Activated CD4-positive, alpha-beta T cell treated with anti-CD3 and anti-CD28 coated beads, Interleukin-2, amount 50 U/mL, for 4 hours (primary cell): Measurements from ENCODE around the gene CHAF1A.

ENCODE experiments used
- DNase-seq, 2 experiments: peaks; one replicate each; pipeline ENCODE4 v3.0.0-alpha.2; 2020

The CHAF1A gene, protein sequence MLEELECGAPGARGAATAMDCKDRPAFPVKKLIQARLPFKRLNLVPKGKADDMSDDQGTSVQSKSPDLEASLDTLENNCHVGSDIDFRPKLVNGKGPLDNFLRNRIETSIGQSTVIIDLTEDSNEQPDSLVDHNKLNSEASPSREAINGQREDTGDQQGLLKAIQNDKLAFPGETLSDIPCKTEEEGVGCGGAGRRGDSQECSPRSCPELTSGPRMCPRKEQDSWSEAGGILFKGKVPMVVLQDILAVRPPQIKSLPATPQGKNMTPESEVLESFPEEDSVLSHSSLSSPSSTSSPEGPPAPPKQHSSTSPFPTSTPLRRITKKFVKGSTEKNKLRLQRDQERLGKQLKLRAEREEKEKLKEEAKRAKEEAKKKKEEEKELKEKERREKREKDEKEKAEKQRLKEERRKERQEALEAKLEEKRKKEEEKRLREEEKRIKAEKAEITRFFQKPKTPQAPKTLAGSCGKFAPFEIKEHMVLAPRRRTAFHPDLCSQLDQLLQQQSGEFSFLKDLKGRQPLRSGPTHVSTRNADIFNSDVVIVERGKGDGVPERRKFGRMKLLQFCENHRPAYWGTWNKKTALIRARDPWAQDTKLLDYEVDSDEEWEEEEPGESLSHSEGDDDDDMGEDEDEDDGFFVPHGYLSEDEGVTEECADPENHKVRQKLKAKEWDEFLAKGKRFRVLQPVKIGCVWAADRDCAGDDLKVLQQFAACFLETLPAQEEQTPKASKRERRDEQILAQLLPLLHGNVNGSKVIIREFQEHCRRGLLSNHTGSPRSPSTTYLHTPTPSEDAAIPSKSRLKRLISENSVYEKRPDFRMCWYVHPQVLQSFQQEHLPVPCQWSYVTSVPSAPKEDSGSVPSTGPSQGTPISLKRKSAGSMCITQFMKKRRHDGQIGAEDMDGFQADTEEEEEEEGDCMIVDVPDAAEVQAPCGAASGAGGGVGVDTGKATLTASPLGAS

DNA sequence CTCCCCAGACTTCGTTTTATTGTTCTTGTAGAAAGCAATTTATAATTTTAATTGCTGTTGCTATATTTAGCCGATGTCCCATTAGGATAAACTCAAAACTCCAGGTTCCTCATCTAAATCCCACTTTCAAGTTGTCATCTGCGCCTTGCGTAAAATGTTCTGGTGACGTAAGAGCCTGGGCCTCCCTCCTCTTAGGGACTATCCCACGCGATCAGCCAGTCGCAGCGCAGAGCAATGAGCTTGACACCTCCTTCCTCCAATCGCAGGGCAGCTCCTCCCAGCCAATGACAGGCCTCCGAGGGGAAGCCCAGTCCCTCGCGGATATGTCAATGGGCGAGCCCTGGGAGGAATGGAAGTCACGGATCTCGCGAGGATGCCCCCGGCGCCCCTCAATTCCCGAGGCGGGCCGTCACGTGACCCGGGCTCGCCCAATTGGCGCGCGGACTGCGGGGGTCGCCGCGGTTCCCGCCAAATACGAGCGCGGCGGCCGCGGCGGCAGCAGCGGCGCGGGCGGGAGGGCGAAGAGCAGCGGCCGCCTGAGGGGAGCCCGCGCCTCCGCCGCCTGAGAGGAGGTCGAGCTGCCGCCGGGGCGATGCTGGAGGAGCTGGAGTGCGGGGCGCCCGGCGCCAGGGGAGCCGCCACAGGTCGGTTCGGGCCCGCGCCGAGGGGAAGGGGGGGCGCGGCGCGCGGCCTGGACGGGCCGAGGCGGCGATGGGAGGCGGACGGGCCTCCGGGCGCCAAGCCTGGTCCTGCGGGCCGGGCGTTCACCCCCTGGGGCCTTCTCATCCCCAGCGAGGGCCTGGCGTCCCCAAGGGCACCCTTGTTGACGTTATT lies at the start of gene CHAF1A:
Gene CHAF1A, plus strand, starts transcription at position 470 of the 834 bp plus-strand sequence. Its CDS starts 123 bp downstream, at position 593.
- DNase-seq = peak; percentile 98 to 99

DNA sequence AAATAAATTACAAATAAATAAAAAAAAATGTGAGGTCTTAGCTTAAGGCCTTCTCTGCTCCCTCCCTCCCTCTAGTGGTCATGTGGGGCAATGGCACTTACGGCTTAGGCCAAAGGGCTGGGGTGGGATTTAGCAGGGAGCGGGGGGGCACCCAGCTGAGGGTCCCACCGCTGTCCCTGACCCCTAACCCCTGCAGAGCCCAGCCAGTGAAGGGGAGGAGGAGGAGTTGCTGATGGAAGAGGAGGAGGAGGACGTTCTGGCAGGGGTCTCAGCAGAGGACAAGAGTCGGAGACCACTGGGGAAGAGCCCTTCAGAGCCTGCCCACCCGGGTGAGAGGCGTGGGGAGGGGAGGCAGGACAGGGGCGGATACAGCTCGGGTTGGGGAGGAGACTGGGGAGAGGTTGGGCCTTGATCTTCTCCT lies 49.7 kb upstream of the CHAF1A start:
- peak; percentile 60 to 62 for DNase-seq

DNA sequence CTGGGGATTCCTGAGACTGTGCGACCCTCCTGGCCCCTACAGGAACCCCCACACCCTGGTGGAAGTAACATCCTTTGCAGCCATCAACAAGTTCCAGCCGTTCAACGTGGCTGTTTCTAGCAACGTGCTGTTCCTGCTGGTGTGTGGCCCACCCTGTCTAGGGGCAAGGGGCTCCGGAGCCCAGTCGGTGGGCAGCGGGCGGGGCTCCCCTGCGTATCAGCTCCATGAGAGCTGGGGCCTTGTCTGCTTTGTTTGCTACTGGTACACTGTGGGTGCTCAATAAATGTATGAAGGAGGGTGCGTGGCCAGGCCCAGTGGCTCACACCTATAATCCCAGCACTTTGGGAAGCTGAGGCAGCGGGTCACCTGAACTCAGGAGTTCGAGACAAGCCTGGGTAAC lies 48.2 kb upstream of the CHAF1A start:
- no peak for DNase-seq

DNA sequence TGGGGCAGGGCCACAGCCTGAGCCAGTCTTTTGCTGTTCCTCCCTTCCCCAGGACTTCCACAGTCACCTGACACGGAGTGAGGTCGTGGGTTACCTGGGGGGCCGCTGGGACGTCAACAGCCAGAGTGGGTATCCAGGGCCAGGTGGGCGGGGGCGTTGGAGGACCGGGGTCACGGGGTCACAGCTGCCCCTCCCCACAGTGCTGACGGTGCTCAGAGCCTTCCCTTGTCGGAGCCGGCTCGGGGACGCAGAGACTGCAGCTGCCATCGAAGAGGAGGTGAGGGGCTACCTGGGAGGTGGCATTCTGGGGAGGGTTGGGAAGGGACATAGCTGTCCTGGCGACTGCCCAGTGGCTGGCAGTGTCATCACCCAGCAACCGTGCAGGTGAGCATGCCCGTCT lies 47.5 kb upstream of the CHAF1A start:
- no peak for DNase-seq

DNA sequence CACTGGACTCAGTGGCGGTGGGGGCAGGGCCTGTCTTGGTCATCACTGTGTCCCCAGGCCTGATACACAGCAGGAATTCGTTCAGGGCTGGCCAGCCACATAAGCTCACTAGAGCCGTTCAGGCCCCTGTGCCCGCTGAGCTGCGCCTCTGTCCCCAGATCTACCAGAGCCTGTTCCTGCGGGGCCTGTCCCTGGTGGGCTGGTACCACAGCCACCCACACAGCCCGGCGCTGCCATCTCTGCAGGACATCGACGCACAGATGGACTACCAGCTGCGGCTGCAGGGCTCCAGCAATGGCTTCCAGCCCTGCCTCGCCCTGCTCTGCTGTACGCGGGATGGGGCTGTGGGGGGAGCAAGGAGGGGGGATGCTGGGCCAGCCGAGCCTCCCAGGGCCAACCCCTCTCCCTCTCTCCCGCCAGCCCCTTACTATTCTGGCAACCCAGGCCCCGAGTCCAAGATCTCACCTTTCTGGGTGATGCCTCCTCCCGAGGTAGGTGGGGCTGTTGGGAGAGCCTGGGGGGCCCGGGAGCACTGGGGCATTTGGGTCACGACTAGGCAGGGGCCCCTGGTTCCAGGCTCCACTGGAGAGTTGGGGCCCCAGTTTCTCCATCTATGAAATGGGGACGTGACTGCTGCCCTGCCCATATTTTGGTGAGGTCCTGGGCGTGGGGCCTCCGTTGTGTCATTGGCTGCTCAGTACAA lies 45.2 kb upstream of the CHAF1A start:
- no peak for DNase-seq

DNA sequence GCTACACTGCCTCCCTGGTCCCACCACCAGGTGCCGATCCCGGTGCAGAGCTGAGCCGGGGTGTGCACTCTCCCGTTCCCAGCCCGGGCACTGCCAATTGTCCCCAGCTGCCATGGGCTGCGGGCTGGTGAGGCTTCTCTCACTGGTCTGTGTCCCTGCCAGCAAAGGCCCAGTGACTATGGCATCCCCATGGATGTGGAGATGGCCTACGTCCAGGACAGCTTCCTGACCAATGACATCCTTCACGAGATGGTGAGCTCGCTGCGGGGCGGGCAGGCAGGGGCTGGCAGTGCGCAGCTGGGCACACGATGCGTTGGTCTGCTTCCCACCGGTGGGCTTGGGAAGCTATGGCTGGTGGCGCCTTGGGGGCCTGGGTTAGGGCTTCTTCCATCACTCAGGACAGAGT lies 44.5 kb upstream of the CHAF1A start:
- no peak for DNase-seq

DNA sequence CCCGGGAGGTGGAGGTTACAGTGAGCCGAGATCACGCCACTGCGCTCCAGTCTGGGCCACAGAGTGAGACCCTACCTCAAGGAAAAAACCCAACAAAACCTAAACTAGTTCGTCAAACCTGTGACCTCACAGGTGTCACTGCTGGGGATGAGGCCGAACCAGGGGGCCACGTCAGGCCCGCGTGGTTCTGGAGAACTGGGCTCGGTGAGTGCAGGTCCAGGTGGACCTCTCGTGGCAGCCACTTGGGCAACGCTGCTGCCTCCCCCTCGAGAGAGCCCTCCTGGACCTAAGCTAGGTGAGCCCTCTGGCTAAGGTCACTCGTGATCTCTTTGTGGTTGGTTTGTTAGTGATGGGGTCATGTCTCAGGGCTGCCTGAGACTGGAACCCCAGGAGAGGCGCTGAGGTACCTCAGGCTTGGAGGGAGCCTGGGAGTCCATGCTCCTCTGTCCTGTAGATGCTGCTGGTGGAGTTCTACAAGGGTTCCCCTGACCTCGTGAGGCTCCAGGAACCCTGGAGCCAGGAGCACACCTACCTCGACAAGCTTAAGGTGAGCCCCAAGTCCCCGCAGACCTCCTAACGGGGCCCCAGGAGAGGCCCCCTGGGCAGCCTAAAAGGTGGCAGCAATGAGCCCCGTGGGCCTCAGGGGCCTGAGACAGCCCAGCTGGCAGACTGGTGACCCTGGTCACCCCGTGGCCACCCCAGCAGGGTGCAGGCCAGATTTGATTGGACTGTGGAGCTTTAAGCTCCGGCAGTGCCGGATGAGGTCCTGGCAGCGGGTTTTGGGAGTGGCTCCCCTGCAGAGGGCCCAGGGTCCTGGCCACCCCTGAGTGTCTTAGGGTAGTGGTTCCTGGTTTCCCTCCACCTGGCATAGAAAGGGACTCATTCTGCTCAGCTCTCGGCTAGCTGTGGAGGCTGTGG lies 43.5 kb upstream of the CHAF1A start:
- no peak for DNase-seq

DNA sequence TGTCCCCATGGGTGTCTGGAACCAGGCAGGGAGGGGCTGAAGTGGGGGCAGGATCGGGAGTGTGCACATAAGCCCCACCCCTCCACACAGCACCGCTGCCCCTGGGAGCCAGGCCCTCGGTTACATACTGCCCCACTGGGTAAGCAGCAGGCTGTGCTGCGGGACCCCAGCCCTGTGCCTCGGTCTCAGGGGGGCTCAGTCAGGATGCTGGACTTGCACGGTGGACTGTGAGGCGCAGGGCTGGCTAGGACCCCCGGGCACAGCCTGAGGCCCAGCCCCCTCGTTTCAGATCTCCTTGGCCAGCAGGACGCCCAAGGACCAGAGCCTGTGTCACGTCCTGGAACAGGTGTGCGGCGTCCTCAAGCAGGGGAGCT lies 42.8 kb upstream of the CHAF1A start:
- DNase-seq = no peak

DNA sequence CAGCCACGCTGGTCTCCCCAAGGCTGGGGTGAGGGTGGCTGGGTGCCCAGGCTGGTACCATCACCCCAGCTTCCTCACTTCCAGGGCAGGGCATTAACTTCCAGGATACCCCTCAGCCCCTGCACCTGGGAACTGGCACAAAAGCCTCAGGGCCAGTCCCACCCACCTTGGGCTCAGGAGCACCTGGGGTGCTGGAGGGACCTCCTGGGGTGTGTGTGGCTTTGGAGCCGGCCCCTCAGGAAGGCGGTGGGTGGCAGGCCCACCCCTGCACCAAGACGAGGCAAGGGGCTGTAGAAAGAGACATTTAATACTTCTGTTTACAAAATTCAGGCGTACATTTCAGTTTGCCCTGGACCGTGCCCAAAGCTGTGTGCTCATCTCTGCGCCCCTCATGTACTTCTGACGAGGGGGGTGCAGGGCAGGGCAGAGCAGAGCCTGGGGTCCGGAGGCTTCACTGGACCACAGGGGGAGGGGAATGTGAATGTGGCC lies 42.3 kb upstream of the CHAF1A start:
- no peak for DNase-seq

DNA sequence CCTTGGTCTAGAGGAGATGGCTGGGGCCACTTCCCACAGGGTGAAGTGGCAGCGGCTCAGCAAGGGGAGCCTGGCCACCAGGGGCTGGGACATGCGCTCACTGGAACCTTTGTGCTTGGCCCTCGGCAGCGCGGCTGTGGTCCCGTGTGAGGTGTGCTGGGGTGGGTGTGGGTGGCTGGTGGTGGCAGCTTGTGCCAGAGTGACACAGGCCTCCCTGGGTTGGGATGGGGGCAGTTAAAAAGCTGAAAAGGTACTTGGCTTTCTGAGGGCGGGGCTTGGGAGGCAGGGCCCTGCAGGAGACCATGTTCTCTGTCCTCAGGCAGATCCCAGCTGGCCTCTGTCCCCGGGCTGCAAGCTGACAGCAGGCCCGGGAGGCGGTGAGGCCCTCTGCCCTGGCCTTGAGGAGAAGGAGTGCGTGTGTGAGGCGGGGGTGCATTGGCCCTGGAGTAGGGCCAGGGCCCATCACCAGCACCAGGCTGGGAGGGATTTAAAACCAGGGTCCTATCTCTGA lies 41.7 kb upstream of the CHAF1A start:
- no peak for DNase-seq

DNA sequence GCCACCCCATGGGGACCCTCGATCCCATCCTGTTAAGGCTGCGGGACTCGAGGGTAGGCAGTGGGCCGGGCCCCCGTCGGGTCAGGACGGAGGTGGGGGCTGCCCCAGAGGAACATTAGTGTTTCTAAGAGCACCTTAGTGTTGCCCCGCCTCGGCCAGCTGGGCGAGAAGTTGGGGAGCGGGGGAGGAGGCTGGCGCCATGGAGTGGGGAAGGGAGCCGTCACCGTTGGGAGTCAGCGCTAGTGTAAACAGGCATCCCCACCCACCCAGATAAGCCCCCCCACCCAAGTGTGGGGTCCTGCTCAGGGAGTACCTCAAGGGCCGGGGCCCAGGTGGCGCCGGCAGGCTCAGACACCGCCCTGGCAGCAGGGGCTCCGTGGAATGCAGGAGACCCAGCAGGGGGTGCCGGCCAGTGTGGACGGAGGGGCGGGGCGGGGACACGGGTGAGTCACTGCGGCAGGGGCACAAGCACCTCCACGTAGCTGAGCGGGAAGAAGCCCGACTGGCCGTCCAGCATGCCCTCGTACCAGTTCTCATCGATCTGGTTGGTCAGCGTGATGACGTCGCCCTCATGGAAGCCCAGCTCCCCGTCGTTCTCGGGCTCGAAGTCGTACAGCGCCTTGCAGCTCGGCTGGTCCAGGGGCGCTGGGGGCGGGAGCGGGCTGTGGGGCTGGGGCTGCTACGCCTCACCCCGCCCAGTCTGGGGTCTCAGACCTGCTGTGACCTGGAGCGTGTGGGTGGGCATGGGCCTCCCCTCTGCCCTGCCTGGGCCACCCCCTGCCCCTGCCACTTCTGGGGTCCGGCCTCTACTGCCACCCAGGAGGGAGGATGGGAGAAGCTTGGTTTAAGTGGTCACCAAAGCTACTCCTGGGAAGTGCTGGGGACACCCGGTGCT lies 41.0 kb upstream of the CHAF1A start:
- DNase-seq = no peak

DNA sequence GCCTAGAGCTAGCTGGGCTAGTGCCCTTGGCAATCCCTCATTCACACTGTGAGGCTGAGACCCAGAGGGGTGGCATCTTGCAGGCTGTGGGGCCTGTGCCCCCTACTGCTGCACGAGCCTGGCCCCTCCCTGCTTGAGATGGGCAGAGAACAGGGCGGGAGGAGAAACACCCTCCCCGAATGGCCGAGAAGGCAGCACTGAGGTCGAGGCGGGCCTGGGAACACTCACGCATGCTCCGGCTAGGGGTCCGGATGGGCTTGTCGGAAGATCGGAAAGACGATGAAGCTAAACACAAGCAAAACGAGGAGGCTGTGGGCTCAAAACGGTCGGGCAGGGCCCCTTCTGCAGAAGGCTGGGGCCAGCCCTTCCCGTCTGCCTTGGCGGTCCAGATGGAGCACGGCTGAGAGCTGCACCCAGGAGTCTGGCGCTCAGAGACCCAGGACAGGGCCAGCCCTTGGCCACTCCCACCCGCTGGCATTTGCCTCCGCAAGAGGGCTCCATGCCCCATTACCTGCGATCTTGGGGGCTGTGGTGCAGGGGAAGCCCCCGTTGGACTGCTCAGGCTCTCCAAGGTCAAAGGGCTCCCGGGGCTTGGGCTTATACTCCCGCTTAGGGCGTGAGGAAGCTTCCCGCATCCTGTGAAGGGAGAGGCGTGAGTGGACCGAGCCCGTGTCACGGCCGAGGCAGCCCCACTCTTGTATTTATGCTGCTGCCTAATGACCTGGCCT lies 40.2 kb upstream of the CHAF1A start:
- no peak for DNase-seq

DNA sequence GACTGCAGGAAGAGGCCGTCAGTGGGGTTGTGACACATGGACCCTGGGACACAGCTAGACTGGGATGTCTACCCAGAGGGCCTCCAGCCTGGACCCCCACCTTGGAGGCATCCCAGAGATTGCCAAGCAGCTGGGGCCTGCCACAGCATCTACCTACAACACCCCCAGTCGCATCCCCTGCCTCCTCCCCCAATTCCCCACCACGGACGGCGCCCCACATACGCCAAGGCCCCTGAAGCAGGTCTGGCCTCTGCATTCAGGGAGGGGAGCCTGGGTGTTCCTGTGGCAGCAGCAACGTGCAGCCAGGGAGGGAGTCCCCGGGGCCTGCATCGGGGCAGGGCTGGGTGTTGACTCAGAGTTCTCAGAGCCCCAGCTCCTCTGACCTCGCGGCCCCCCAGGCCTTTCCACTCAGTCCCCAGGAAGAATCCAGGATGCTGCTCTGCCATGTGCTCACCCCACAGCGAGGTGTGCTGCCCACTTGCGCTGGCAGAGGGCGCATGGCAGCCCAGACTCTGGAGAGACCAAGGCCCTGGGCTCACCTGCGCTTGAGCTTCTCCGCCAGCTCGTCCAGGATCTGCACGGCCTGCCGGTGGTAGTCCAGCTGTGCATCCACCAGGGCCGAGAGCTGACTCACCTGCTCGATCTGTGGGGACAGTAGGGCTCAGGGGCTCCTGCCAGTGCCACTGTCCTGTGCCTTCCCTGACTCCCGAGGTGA lies 39.5 kb upstream of the CHAF1A start:
- no peak for DNase-seq

DNA sequence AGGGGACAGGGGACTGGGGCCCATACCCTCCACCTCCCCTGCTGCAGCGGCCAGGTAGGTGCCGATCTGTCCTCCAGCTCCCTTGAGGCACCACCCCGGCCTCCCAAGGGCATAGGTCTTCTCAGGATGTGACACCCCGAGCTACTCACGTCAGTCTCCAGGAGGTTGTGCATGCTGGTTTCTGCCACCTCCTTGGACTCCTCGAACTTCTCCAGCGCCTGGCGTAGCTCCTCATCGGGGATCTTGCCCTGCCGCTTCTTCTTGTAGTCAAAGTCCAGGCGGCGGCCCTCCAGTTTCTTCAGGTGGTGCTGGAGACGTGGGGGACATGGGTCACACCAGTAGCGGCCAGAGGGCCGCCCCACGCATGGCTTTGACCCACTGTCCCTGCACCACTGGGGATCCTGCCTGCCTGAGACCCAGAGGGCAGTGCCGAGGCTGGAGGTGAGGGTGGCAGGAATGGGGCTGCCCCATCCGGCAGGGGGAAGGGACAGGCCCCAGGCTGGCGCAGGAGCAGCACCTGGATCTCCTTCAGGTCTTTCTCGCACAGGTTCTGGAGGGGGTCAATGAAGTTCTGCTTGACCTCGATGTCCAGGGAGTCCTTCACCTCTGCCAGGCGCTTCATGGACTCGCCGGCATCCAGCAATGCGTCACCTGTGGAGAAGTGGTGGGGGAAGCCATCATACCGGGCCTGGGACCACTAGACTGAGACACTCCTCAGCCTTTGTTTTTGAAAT lies 38.7 kb upstream of the CHAF1A start:
- DNase-seq = no peak

DNA sequence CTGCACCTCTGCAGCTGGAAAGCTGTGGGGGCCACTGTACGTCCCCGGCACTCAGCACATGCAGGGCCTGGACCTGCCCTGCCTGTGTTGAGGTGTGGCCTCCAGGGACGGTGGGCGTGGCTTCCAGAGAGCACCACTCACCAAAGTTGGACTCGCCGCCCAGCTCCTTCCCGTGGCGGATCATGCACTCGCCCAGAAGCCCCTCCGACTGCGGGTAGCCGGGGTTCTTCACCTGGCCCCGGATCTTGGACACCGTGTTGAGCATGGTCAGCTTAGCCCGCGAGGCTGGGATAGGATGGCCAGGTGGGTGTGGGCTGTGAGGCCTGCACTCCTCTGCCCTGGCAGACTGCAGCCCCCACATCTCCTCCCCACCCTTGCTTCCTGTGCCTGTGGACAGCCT lies 37.1 kb upstream of the CHAF1A start:
- no peak for DNase-seq

DNA sequence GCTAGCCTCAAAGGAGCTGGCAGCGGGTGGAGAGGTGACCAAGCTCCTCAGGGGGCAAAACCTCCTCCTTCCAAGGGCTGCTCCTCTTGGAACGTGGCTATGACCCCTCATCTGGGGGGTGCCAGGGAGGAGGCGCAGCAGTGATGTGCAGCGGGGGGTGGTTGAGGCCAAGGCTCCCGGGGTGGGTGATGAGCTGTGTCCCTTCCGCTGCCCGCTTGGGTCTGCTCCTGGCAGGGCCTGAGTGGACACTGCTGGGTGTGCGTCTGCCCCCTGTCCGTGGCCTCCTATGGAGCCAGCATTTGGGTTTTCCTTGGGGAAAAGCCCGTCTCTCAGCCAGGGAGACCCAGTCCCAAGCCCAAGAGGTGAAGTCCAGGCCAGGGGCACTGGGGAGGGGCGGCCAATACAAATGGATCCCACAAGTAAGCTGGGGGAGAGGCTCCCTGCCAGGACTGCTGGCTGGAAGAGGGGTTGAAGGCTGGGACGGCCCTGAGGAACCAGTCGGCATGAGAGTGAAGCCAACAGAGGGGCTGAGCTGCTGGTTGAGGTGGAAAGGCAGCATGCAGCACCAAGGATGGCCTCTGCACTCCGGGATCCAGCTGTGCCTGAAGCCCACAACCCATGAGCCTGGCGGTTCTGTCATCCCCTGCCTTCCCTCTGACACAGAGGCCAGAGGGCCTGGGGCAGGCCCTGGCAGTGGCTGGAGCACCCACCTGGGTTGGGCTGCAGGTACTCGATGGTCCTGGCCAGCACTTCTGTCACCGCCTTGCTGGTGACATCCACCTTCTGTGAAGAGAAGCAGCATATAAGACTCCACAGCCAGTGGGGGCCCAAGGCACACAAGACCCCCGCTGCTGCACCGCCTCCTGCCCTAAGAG lies 36.4 kb upstream of the CHAF1A start:
- no peak for DNase-seq
